DOHH2 (cell line): Measurements from ENCODE around the gene DUS2.

ENCODE experiments used
- CTCF ChIP-seq: fragments of 200-600 bp; sonication (generic); IDR thresholded peaks from one replicate; pipeline ENCODE4 v1.5.1; 2014; ENCODE audit warnings: antibody characterized with exemption, mild to moderate bottlenecking, low read depth, low read length; ENCODE audit not compliant: poor library complexity, severe bottlenecking
- EZH2phosphoT487 ChIP-seq: fragments of 200-600 bp; sonication (generic); IDR thresholded peaks from 2 replicates; pipeline ENCODE4 v1.6.1; 2017; ENCODE audit warnings: borderline replicate concordance, mild to moderate bottlenecking, antibody characterized with exemption, low read length, moderate library complexity, mixed read lengths

- no peak for TF ChIP-seq EZH2phosphoT487
- TF ChIP-seq CTCF = no peak
Observed at GRCh38 chr16:68066763-68067162, 43.7 kb downstream of the DUS2 start.
